Thyroid gland (tissue), 4 donors: ENCODE data around the gene TBR1.

Experiments
- CTCF ChIP-seq, 6 experiments: fragments of 200-600 bp in 3 of 6; fragments of 450-650 bp in 3 of 6; sonication (generic) in 3 of 6; IDR thresholded peaks; one replicate each; pipeline ENCODE4 v1.5.1; 2016 to 2019; ENCODE audit warnings: antibody characterized with exemption in 6 of 6, mild to moderate bottlenecking in 2 of 6, inconsistent platforms in 1 of 6, moderate library complexity in 1 of 6
- POLR2A ChIP-seq, 2 donors: fragments of 450-650 bp; IDR thresholded peaks; one replicate each; pipeline ENCODE4 v1.6.1; 2017; ENCODE audit warnings: antibody characterized with exemption in 2 of 2, mild to moderate bottlenecking in 2 of 2, moderate library complexity in 1 of 2

GRCh38 chr2:161388146-161388779 lies 27.8 kb upstream of the TBR1 start:
- TF ChIP-seq CTCF (IDR thresholded peaks at IDR 0.05) (no peak), POLR2A (IDR thresholded peaks at IDR 0.05) (no peak)
